Common myeloid progenitor, CD34-positive (primary cell): ENCODE measurements around the gene SDK2.
"Not testable (repeated sequence)": the region's sequence is repeated elsewhere in the genome, so short reads cannot be mapped to it uniquely, and the experiment has no call there.

Source experiments
- CTCF ChIA-PET: fragments of 350-600 bp; sonication (Branson Sonifier 250); formaldehyde crosslinking; loops from one replicate; lab custom pipeline; 2021; ENCODE audit warnings: antibody characterized with exemption; lab: Charles Lee
- POLR2A ChIA-PET: fragments of 350-600 bp; sonication (Branson Sonifier 250); formaldehyde crosslinking; loops from one replicate; lab custom pipeline; 2021; ENCODE audit warnings: antibody characterized with exemption; lab: Charles Lee
- DNase-seq, 3 donors: peaks; one replicate each; pipeline versions ENCODE4 v3.0.0 to v3.0.0-alpha.2; 2013
- H3K27ac ChIP-seq, 2 experiments: 1 replicate in 1 of 2; 2 replicates in 1 of 2; pipeline ENCODE4 v1.7.0; 2013; ENCODE audit warnings: inconsistent platforms in 2 of 2, low read length in 2 of 2, mild to moderate bottlenecking in 2 of 2, low read depth in 1 of 2, moderate library complexity in 1 of 2; ENCODE audit not compliant: severe bottlenecking in 2 of 2, insufficient read depth in 1 of 2, poor library complexity in 1 of 2
- H3K27me3 ChIP-seq, 5 experiments: replicated peaks in 2 of 5; 1 replicate in 3 of 5; 2 replicates in 2 of 5; pipeline versions ENCODE4 v1.6.1 to v1.7.0; 2013; ENCODE audit warnings: low read length in 4 of 5, mild to moderate bottlenecking in 2 of 5, moderate library complexity in 2 of 5, inconsistent platforms in 1 of 5; ENCODE audit not compliant: insufficient read depth in 5 of 5, control insufficient read depth in 4 of 5
- H3K36me3 ChIP-seq, 4 experiments: 1 replicate in 2 of 4; 2 replicates in 2 of 4; pipeline versions ENCODE4 v1.6.1 to v1.7.0; 2013; ENCODE audit warnings: low read length in 3 of 4, control low read depth in 1 of 4, mild to moderate bottlenecking in 1 of 4; ENCODE audit not compliant: control insufficient read depth in 4 of 4, insufficient read depth in 4 of 4
- H3K4me1 ChIP-seq, 4 experiments: 1 replicate in 3 of 4; 2 replicates in 1 of 4; pipeline versions ENCODE4 v1.6.1 to v1.7.1; 2013; ENCODE audit warnings: low read length in 3 of 4, mild to moderate bottlenecking in 3 of 4, control low read depth in 1 of 4, inconsistent platforms in 1 of 4, moderate library complexity in 1 of 4; ENCODE audit not compliant: control insufficient read depth in 4 of 4, insufficient read depth in 4 of 4; ENCODE audit errors: control extremely low read depth in 1 of 4
- H3K4me3 ChIP-seq, 7 experiments: 1 replicate in 4 of 7; 2 replicates in 3 of 7; pipeline versions ENCODE4 v1.5.1 to v1.7.0; 2013; ENCODE audit warnings: mild to moderate bottlenecking in 7 of 7, low read length in 6 of 7, moderate library complexity in 6 of 7, inconsistent platforms in 2 of 7, low read depth in 2 of 7, control low read depth in 1 of 7; ENCODE audit not compliant: insufficient read depth in 4 of 7, control insufficient read depth in 1 of 7; ENCODE audit errors: extremely low read depth in 1 of 7
- H3K9me3 ChIP-seq, 5 experiments: 1 replicate in 4 of 5; 2 replicates in 1 of 5; pipeline versions ENCODE4 v1.6.1 to v1.7.1; 2013; ENCODE audit warnings: low read length in 4 of 5, mild to moderate bottlenecking in 2 of 5, inconsistent platforms in 1 of 5, low read depth in 1 of 5, moderate library complexity in 1 of 5; ENCODE audit not compliant: control insufficient read depth in 4 of 5, insufficient read depth in 2 of 5; ENCODE audit errors: control extremely low read depth in 1 of 5
- WGBS: methylation state at CpG from one replicate; pipeline ENCODE4 v1.1.5; 2013; ENCODE audit not compliant: insufficient coverage; 5-methylcytosine and 5-hydroxymethylcytosine counted together

The SDK2 gene

GRCh38 chr17:73336408-73337329 lies 307.6 kb downstream of the SDK2 start:
- H3K4me1 ChIP-seq: no peaks in the 10 kb centered on the region
- H3K4me3 ChIP-seq: no peak overlapping the region
- H3K9me3 ChIP-seq: no peaks in the 10 kb centered on the region
- peaks cover 0 to 6% (median 0%) of the 10 kb centered on the region in 4 experiments for H3K36me3 ChIP-seq
- POLR2A ChIA-PET: no interaction called here
- CTCF ChIA-PET: no interaction called here
- peaks cover 0 to 1% (median 0%) of the 10 kb centered on the region in 5 experiments for H3K27me3 ChIP-seq
- WGBS: 87% methylated on average over 9 of the region's 13 CpGs
- DNase-seq: no peak
- H3K27ac ChIP-seq: no peak overlapping the region

- Histone ChIP-seq H3K9me3 (no peaks in the 10 kb centered on the region), H3K4me3 (no peak overlapping the region), H3K27ac (no peak overlapping the region), H3K36me3 (peaks cover 0 to 6% (median 0%) of the 10 kb centered on the region in 4 experiments), H3K27me3 (peaks cover 0 to 1% (median 0%) of the 10 kb centered on the region in 5 experiments), H3K4me1 (no peaks in the 10 kb centered on the region)
- ChIA-PET CTCF (no interaction called here), POLR2A (no interaction called here)
- DNase-seq: no peak
- 90% methylated on average over 4 of the region's 12 CpGs for WGBS
Measured at GRCh38 chr17:73335591-73336407, 308.4 kb downstream of the SDK2 start.

GRCh38 chr17:73334771-73335513 lies 309.3 kb downstream of the SDK2 start:
- no peak for DNase-seq
- CTCF ChIA-PET: no interaction called here
- POLR2A ChIA-PET: no interaction called here
- H3K27me3 ChIP-seq: peaks cover 0 to 1% (median 0%) of the 10 kb centered on the region in 5 experiments
- H3K4me1 ChIP-seq: no peaks in the 10 kb centered on the region
- no peak overlapping the region for H3K27ac ChIP-seq
- WGBS: 90% methylated on average over 10 of the region's 12 CpGs
- peaks cover 0 to 6% (median 0%) of the 10 kb centered on the region in 4 experiments for H3K36me3 ChIP-seq
- no peak overlapping the region for H3K4me3 ChIP-seq
- H3K9me3 ChIP-seq: no peaks in the 10 kb centered on the region

- 90% methylated on average over 6 of the region's 9 CpGs for WGBS
- H3K9me3 ChIP-seq, H3K36me3 ChIP-seq, CTCF ChIA-PET, H3K27ac ChIP-seq, H3K4me1 ChIP-seq, H3K4me3 ChIP-seq, DNase-seq, POLR2A ChIA-PET, H3K27me3 ChIP-seq: not testable (repeated sequence)
Measured at GRCh38 chr17:73333445-73333844, 310.8 kb downstream of the SDK2 start.

- no peak overlapping the region for H3K27ac ChIP-seq
- H3K36me3 ChIP-seq: no peaks in the 10 kb centered on the region
- POLR2A ChIA-PET: no interaction called here
- no peaks in the 10 kb centered on the region for H3K9me3 ChIP-seq
- H3K4me3 ChIP-seq: no peak overlapping the region
- WGBS: no CpG with 5 or more reads among the region's 3 CpGs
- no peak for DNase-seq
- H3K27me3 ChIP-seq: no peaks in the 10 kb centered on the region
- H3K4me1 ChIP-seq: no peaks in the 10 kb centered on the region
- CTCF ChIA-PET: interaction anchor here (0.8 kb wide), 1 partner anchor 140 kb away, joined by 3 read pairs; no protein-coding TSS in a partner anchor
Measured at GRCh38 chr17:73331060-73331459, 313.2 kb downstream of the SDK2 start.

GRCh38 chr17:73327676-73328075 lies 316.6 kb downstream of the SDK2 start:
- Histone ChIP-seq H3K27ac (no peak overlapping the region), H3K9me3 (peaks cover 0 to 3% (median 0%) of the 10 kb centered on the region in 5 experiments), H3K36me3 (no peaks in the 10 kb centered on the region), H3K4me1 (peaks cover 0 to 10% (median 0%) of the 10 kb centered on the region in 4 experiments), H3K4me3 (no peak overlapping the region), H3K27me3 (peaks cover 0 to 6% (median 1%) of the 10 kb centered on the region in 5 experiments)
- WGBS: 92% methylated on average over 5 of the region's 7 CpGs
- DNase-seq: no peak
- CTCF ChIA-PET: no interaction called here
- POLR2A ChIA-PET: no interaction called here
